ENCODE results near the gene PCDH9.

PCDH9 gene

GRCh38 chr13:67018775-67019174 lies 211.4 kb downstream of the PCDH9 start:
- no peak for DNase-seq

GRCh38 chr13:67017276-67017675 lies 212.9 kb downstream of the PCDH9 start:
- DNase-seq: no peak

GRCh38 chr13:67015976-67016600 lies 214.0 kb downstream of the PCDH9 start:
- no peak for DNase-seq

GRCh38 chr13:67014399-67014798 lies 215.7 kb downstream of the PCDH9 start:
- no peak for DNase-seq

- DNase-seq: no peak
Measured at GRCh38 chr13:67013709-67014108, 216.4 kb downstream of the PCDH9 start.

GRCh38 chr13:67008075-67008668 lies 222.0 kb downstream of the PCDH9 start:
- no peak for DNase-seq

GRCh38 chr13:67004511-67004910 lies 225.6 kb downstream of the PCDH9 start:
- no peak for DNase-seq

GRCh38 chr13:67003743-67004142 lies 226.4 kb downstream of the PCDH9 start:
- DNase-seq: no peak

GRCh38 chr13:67001363-67001762 lies 228.8 kb downstream of the PCDH9 start:
- no peak for DNase-seq

GRCh38 chr13:66996503-66996902 lies 233.6 kb downstream of the PCDH9 start:
- no peak for DNase-seq

GRCh38 chr13:66995203-66995611 lies 234.9 kb downstream of the PCDH9 start:
- DNase-seq: no peak

GRCh38 chr13:66994517-66995202 lies 235.5 kb downstream of the PCDH9 start:
- DNase-seq: no peak

GRCh38 chr13:66994097-66994496 lies 236.0 kb downstream of the PCDH9 start:
- DNase-seq: peak in 1 of 6 experiments; percentile 2

GRCh38 chr13:66992719-66993118 lies 237.4 kb downstream of the PCDH9 start:
- no peak for DNase-seq

GRCh38 chr13:66992183-66992582 lies 238.0 kb downstream of the PCDH9 start:
- DNase-seq: no peak

- no peak for DNase-seq
Measured at GRCh38 chr13:66984241-66984640, 245.9 kb downstream of the PCDH9 start.

- no peak for DNase-seq
Measured at GRCh38 chr13:66981912-66982311, 248.2 kb downstream of the PCDH9 start.

- DNase-seq: no peak
Measured at GRCh38 chr13:66977161-66977560, 253.0 kb downstream of the PCDH9 start.

- no peak for DNase-seq
Measured at GRCh38 chr13:66974889-66975288, 255.2 kb downstream of the PCDH9 start.

GRCh38 chr13:66974174-66974573 lies 256.0 kb downstream of the PCDH9 start:
- no peak for DNase-seq

GRCh38 chr13:66972659-66973058 lies 257.5 kb downstream of the PCDH9 start:
- DNase-seq: no peak

GRCh38 chr13:66971004-66971403 lies 259.1 kb downstream of the PCDH9 start:
- no peak for DNase-seq

GRCh38 chr13:66969291-66969690 lies 260.8 kb downstream of the PCDH9 start:
- DNase-seq: no peak

- DNase-seq: no peak
Measured at GRCh38 chr13:66967811-66968597, 262.1 kb downstream of the PCDH9 start.

All from stimulated activated naive CD4-positive, alpha-beta T cell (primary cell).